Kidney tubule cell (primary cell): ENCODE measurements around the gene CLCN7.

ENCODE experiments used
- DNase-seq: peaks from one replicate; pipeline ENCODE4 v3.0.0-alpha.2; 2018; ENCODE audit warnings: low spot score

CLCN7 gene

GRCh38 chr16:1401758-1402154 is 73.1 kb downstream of the CLCN7 start:
- no peak for DNase-seq

DNA sequence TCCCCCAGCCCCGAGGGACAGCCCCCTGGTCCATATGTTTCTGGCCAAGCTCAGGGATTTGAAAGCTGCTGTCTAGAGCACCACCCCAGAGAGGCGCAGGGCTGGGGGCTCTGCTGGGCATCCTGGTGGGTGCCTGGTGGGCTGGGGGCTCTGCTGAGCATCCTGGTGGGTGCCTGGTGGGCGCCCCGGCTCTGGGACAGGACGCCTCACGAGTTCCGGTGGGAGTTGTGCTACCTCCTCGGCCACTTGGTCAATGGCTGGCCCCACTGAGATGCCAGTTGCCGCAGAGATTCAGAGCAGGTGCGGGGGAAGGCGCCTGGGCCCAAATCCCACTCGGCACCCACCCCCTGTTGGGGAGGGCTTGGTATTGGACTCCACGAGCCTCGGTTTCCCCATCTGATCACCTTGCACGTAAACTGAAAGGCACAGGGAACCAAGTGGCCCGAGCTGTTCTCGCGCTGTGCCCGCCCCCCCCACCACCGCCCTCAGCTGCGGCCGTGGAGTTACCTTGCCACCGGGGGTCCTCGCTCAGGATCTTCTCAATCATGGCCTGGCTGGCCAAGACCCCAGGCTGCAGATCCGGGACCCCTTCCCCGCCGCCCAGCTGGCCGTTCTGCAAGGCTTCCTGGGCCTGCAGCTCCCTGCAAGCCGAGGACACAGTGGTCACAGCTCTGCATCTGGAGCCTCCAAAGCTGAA is 73.6 kb downstream of the CLCN7 start:
- no peak for DNase-seq

- DNase-seq = no peak
Observed at GRCh38 chr16:1398826-1399581, 75.8 kb downstream of the CLCN7 start.

- no peak for DNase-seq
Observed at GRCh38 chr16:1398351-1398750, 76.5 kb downstream of the CLCN7 start.

GRCh38 chr16:1397779-1398178 is 77.0 kb downstream of the CLCN7 start:
- DNase-seq = no peak

DNA sequence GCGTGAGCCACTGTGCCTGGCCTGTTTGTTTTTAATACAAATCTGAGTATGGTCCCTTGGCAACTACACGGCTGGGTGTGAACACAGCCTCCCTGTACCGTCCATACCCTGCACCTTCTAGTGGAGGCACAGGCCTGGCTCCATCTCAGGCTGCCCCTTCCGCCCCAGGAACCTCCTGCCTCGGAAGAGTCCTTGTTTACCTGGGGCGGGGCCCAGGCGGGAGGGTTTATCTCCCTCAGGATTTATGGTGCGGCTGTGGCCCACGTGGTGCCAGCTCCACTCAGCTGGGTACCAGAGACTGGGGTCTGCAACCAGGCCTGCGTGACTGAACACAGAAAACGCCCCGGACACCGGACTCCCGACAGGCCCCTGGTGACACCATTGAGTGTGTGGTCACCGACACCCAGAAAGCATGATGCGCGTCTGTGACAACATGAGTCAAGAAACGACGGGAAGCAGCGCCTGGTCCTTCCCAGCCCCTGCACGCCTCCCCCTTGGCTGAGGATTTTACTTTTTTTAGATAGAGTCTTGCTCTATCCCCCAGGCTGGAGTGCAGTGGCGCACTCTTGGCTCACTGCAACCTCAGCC is 79.3 kb downstream of the CLCN7 start:
- DNase-seq = no peak
